Measurements from ENCODE around the gene PLCD3.

The PLCD3 gene

DNA sequence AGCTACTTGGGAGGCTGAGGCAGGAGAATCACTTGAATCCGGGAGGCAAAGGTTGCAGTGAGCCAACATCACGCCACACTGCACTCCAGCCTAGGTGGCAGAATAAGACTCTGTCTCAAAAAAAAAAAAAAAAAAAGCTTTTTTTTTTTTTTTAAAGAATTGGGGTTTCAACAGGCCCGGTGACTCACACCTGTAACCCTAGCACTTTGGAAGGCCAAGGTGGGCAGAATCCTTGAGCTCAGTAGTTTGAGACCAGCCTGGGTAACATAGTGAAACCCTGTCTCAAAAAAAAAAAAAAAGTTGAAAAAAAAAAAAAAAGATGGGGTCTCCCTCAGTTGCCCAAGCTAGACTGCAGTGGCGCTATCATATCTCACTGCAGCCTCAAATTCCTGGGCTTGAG, 22.7 kb upstream of the PLCD3 start:
- H3K36me3 ChIP-seq = no peaks in the 10 kb centered on the region
- H3K4me3 ChIP-seq (ENCODE audit: low read depth, low read length) = no peak overlapping the region
- H3K27me3 ChIP-seq = no peaks in the 10 kb centered on the region
- peaks cover 11% of the 10 kb centered on the region; the same call in 1 of the 2 replicates for H3K4me1 ChIP-seq
- no peaks in the 10 kb centered on the region for H3K9me3 ChIP-seq
- TF ChIP-seq CTCF (IDR thresholded peaks at IDR 0.05; ENCODE audit: low read depth, low read length) = no peak
- DNase-seq = no peak

- no peaks in the 10 kb centered on the region for H3K9me3 ChIP-seq
- H3K36me3 ChIP-seq = no peaks in the 10 kb centered on the region
- DNase-seq = no peak
- H3K4me1 ChIP-seq = peaks cover 3% of the 10 kb centered on the region; the same call in 1 of the 2 replicates
- TF ChIP-seq CTCF (IDR thresholded peaks at IDR 0.05; ENCODE audit: low read depth, low read length) = no peak
- H3K4me3 ChIP-seq (ENCODE audit: low read depth, low read length) = peak overlapping the region; percentile 87
- H3K27me3 ChIP-seq = no peaks in the 10 kb centered on the region
Measured at GRCh38 chr17:45150911-45151809, 18.8 kb upstream of the PLCD3 start.

GRCh38 chr17:45149669-45150664, 17.7 kb upstream of the PLCD3 start:
- peaks cover 3% of the 10 kb centered on the region; the same call in 1 of the 2 replicates for H3K4me1 ChIP-seq
- H3K9me3 ChIP-seq = no peaks in the 10 kb centered on the region
- no peak for TF ChIP-seq CTCF (IDR thresholded peaks at IDR 0.05; ENCODE audit: low read depth, low read length)
- no peaks in the 10 kb centered on the region for H3K36me3 ChIP-seq
- no peaks in the 10 kb centered on the region for H3K27me3 ChIP-seq
- peak; percentile 58 for DNase-seq
- H3K4me3 ChIP-seq (ENCODE audit: low read depth, low read length) = peak overlapping the region; percentile 87

DNA sequence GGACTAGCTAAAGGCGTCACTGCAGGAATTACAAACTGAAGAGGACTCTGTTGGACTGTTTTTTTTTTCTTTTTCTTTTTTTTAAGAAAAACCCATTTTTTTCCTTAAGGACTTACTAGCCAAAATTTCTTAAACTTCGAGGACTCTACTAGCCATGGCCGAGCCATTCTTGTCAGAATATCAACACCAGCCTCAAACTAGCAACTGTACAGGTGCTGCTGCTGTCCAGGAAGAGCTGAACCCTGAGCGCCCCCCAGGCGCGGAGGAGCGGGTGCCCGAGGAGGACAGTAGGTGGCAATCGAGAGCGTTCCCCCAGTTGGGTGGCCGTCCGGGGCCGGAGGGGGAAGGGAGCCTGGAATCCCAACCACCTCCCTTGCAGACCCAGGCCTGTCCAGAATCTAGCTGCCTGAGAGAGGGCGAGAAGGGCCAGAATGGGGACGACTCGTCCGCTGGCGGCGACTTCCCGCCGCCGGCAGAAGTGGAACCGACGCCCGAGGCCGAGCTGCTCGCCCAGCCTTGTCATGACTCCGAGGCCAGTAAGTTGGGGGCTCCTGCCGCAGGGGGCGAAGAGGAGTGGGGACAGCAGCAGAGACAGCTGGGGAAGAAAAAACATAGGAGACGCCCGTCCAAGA, 16.8 kb upstream of the PLCD3 start:
- no peaks in the 10 kb centered on the region for H3K9me3 ChIP-seq
- H3K36me3 ChIP-seq = no peaks in the 10 kb centered on the region
- peaks cover 3% of the 10 kb centered on the region; the same call in 1 of the 2 replicates for H3K4me1 ChIP-seq
- peak; percentile 88 for TF ChIP-seq CTCF (IDR thresholded peaks at IDR 0.05; ENCODE audit: low read depth, low read length)
- H3K4me3 ChIP-seq (ENCODE audit: low read depth, low read length) = peak overlapping the region; percentile 87
- H3K27me3 ChIP-seq = no peaks in the 10 kb centered on the region
- DNase-seq = peak; percentile 96

- Histone ChIP-seq H3K27me3 (no peaks in the 10 kb centered on the region), H3K9me3 (no peaks in the 10 kb centered on the region), H3K4me3 (ENCODE audit: low read depth, low read length) (peak within 1 kb of the TSS; percentile 87), H3K4me1 (peaks cover 3% of the 10 kb centered on the region; the same call in 1 of the 2 replicates), H3K36me3 (no peaks in the 10 kb centered on the region)
- no peak for TF ChIP-seq CTCF (IDR thresholded peaks at IDR 0.05; ENCODE audit: low read depth, low read length)
- peak; percentile 99 for DNase-seq
Measured at GRCh38 chr17:45148183-45149036, 16.1 kb upstream of the PLCD3 start, which contains the start of gene HEXIM1. TSS of gene HEXIM1 (plus strand) at chr17:45148475. CDS start at chr17:45149191, 716 bp downstream.

Data from BE2C (cell line).